ENCODE results near the gene CEMIP2. TPM values are rescaled to one million over a fixed set of nuclear protein-coding genes. Genes with fewer than 3 reads are reported as not detected.

The CEMIP2 gene, protein sequence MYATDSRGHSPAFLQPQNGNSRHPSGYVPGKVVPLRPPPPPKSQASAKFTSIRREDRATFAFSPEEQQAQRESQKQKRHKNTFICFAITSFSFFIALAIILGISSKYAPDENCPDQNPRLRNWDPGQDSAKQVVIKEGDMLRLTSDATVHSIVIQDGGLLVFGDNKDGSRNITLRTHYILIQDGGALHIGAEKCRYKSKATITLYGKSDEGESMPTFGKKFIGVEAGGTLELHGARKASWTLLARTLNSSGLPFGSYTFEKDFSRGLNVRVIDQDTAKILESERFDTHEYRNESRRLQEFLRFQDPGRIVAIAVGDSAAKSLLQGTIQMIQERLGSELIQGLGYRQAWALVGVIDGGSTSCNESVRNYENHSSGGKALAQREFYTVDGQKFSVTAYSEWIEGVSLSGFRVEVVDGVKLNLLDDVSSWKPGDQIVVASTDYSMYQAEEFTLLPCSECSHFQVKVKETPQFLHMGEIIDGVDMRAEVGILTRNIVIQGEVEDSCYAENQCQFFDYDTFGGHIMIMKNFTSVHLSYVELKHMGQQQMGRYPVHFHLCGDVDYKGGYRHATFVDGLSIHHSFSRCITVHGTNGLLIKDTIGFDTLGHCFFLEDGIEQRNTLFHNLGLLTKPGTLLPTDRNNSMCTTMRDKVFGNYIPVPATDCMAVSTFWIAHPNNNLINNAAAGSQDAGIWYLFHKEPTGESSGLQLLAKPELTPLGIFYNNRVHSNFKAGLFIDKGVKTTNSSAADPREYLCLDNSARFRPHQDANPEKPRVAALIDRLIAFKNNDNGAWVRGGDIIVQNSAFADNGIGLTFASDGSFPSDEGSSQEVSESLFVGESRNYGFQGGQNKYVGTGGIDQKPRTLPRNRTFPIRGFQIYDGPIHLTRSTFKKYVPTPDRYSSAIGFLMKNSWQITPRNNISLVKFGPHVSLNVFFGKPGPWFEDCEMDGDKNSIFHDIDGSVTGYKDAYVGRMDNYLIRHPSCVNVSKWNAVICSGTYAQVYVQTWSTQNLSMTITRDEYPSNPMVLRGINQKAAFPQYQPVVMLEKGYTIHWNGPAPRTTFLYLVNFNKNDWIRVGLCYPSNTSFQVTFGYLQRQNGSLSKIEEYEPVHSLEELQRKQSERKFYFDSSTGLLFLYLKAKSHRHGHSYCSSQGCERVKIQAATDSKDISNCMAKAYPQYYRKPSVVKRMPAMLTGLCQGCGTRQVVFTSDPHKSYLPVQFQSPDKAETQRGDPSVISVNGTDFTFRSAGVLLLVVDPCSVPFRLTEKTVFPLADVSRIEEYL (N-terminal part only)
- 34.4 TPM for total RNA-seq

- H3K9me3 ChIP-seq: no peaks in the 10 kb centered on the region
- no peaks in the 10 kb centered on the region for H3K36me3 ChIP-seq
- intact Hi-C loops (cut with DNase I): loop anchor here (2.0 to 5.0 kb wide), 5 partner anchors 22 to 599 kb away; partner anchors contain the start of genes ABHD17B, C9orf85 and ZFAND5
- H3K27ac ChIP-seq: peak within 1 kb of the TSS; percentile 96 to 99
- H3K4me3 ChIP-seq: peak within 1 kb of the TSS; percentile 78 to 89
- DNase-seq (ENCODE audit: low spot score in 2 of 2): peak; percentile 44 to 92
- H3K4me1 ChIP-seq: peaks cover 0 to 21% of the 10 kb centered on the region in 2 donors
- TF ChIP-seq, protein P1, sequence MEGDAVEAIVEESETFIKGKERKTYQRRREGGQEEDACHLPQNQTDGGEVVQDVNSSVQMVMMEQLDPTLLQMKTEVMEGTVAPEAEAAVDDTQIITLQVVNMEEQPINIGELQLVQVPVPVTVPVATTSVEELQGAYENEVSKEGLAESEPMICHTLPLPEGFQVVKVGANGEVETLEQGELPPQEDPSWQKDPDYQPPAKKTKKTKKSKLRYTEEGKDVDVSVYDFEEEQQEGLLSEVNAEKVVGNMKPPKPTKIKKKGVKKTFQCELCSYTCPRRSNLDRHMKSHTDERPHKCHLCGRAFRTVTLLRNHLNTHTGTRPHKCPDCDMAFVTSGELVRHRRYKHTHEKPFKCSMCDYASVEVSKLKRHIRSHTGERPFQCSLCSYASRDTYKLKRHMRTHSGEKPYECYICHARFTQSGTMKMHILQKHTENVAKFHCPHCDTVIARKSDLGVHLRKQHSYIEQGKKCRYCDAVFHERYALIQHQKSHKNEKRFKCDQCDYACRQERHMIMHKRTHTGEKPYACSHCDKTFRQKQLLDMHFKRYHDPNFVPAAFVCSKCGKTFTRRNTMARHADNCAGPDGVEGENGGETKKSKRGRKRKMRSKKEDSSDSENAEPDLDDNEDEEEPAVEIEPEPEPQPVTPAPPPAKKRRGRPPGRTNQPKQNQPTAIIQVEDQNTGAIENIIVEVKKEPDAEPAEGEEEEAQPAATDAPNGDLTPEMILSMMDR (IDR thresholded peaks at IDR 0.05): peak in 1 of 3 experiments; percentile 18
- H3K27me3 ChIP-seq: no peaks in the 10 kb centered on the region
Measured at GRCh38 chr9:71768388-71769174, at the start of gene CEMIP2. Gene CEMIP2, minus strand, starts transcription at chr9:71768513. Its CDS starts 18,140 bp downstream, at chr9:71750373.

DNA sequence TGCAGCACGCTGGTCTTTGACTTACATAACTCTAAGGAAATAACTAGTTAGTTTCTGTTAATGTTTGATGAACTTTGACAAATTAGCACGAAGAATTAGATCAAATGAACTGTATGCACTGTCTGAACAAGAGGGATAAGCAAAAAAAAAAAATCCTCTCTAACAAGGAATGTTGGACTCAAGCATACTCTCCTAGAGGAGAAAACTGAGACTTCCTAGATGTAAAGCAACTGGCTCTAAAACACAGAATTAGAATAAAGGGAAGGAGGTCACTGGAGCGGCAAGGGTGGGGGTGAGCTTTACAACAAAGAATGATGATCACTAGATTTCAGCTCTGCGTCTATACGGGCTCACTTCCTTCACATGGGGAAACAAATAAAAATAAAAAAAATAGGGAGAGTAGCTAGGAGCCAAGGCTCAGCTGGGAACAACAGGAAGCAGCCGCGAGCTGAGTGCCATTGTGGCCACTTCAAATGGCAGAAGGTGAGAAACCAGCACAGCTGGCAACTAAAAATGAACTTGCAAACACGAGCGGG, 48.7 kb upstream of the CEMIP2 start:
- Histone ChIP-seq H3K36me3 (no peaks in the 10 kb centered on the region), H3K4me1 (peaks cover 3 to 26% of the 10 kb centered on the region in 2 donors), H3K27ac (peak overlapping the region; percentile 60 to 73), H3K27me3 (no peaks in the 10 kb centered on the region), H3K4me3 (peak overlapping the region in 1 of 2 donors; percentile 38), H3K9me3 (no peaks in the 10 kb centered on the region)
- DNase-seq (ENCODE audit: low spot score in 2 of 2): no peak
- intact Hi-C loops (cut with DNase I): loop anchor here (5.0 kb wide), 2 partner anchors 210 to 1325 kb away; no protein-coding TSS in a partner anchor
- TF ChIP-seq, protein P1 (IDR thresholded peaks at IDR 0.05): no peak

GRCh38 chr9:71814815-71815214, 46.5 kb upstream of the CEMIP2 start:
- H3K36me3 ChIP-seq: no peaks in the 10 kb centered on the region
- H3K4me3 ChIP-seq: peak overlapping the region in 1 of 2 donors; percentile 24
- H3K27me3 ChIP-seq: no peaks in the 10 kb centered on the region
- intact Hi-C loops (cut with DNase I): loop anchor here (5.0 kb wide), 3 partner anchors 208 to 1323 kb away; partner anchors contain the start of gene ZFAND5
- H3K9me3 ChIP-seq: no peaks in the 10 kb centered on the region
- DNase-seq (ENCODE audit: low spot score in 2 of 2): peak in 1 of 2 donors; percentile 65
- H3K27ac ChIP-seq: peak overlapping the region; percentile 55 to 67
- TF ChIP-seq, protein P1 (IDR thresholded peaks at IDR 0.05): no peak
- H3K4me1 ChIP-seq: peaks cover 3 to 30% of the 10 kb centered on the region in 2 donors

DNA sequence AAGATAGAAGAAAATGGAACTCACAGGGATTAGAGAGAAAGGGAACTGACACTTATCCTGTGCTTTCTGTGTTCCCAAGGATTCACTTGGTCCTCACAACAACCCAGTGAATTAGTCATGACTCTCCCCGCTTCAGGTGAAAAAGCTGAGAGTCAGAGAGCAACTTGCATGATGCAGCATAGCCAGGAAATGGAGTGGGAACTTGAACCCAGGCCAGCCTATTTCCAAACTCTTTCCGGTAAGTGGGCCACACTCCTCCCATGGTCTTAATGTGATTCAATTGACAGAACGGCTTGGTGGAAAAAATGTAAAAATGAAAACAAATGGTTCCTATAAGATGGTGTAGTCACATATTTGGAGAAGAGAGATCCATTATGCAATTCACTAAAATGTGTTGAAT, 45.9 kb upstream of the CEMIP2 start:
- TF ChIP-seq, protein P1 (IDR thresholded peaks at IDR 0.05): no peak
- intact Hi-C loops (cut with DNase I): loop anchor here (5.0 kb wide), 1 partner anchor 553 kb away; the partner anchor contains the start of gene ZFAND5
- no peaks in the 10 kb centered on the region for H3K9me3 ChIP-seq
- H3K27me3 ChIP-seq: no peaks in the 10 kb centered on the region
- H3K4me3 ChIP-seq: no peak overlapping the region
- H3K36me3 ChIP-seq: no peaks in the 10 kb centered on the region
- H3K4me1 ChIP-seq: peaks cover 3 to 30% of the 10 kb centered on the region in 2 donors
- peak overlapping the region; percentile 55 to 67 for H3K27ac ChIP-seq
- DNase-seq (ENCODE audit: low spot score in 2 of 2): peak in 1 of 2 donors; percentile 79
